Measurements from ENCODE around the gene IKZF1.

Gene IKZF1

DNA sequence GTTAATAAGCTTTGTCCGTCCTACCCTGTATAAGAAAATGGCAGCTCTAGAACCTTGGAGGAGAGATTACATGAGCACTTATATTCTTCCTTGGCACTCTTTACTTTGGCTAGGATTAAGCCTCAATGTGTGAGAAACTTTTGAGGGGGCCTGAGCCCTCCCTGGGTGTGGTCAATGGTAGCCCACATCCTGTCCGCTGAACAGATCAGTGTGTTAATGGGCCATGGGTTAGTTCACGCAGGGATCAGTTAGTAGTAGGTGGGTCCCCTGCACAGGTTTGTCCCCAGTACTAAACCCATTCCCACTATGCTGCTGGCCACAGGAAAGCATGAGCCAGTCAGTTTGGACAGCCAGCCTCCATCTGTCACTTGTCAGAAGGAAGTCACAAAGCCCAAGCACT lies 20.2 kb upstream of the IKZF1 start:
- no peak for DNase-seq

- no peak for DNase-seq
These were observed 19.2 kb upstream of the IKZF1 start for GRCh38 chr7:50285269-50285668.

DNA sequence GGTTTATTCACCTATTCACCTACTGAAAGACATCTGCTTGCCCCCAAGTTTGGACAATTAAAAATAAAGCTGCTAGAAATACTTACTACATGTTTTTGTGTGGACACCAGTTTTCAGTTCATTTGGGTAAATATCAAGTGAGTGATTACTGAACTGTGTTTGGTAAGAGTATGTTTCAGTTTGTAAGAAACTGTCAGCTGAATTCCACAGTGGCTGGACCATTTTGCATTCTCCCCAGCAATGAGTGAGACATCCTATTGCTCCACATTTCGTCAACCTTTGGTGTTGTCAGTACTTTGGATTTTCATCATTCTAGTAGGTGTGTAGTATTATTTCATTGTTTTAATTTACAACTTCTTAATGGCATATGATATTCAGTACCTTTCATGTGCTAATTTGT lies 17.4 kb upstream of the IKZF1 start:
- no peak for DNase-seq

DNA sequence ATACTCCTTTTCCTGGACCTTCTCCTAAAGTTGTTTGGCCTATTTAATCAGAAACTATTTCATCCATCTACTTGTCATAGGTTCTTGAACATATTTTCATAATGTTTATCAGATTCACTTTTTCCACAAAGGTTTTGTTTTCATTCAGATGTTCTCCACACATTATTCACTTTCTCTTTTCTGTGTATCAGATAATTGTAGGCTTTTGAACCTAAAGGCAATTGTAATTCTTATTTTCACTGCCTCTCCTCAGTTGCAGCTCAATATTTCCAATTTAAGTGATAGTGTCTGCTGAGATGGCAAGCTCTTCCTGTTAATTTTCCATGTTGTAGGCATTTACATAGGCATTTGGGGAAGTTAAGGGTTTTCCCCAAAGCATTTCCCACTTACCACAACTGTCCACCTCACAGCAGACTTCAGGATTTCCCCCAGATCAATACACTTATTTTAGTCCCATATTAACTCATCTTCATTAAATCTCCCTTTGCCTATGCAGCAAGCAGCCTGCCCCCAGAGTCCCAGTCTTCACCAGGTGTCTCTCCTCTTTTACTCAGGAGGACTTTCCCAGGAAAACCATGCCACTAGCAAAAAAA lies 12.3 kb upstream of the IKZF1 start:
- no peak for DNase-seq

- no peak for DNase-seq
These were observed 11.8 kb upstream of the IKZF1 start for GRCh38 chr7:50292763-50293162.

GRCh38 chr7:50293509-50294179 lies 10.9 kb upstream of the IKZF1 start:
- DNase-seq, result no peak

DNA sequence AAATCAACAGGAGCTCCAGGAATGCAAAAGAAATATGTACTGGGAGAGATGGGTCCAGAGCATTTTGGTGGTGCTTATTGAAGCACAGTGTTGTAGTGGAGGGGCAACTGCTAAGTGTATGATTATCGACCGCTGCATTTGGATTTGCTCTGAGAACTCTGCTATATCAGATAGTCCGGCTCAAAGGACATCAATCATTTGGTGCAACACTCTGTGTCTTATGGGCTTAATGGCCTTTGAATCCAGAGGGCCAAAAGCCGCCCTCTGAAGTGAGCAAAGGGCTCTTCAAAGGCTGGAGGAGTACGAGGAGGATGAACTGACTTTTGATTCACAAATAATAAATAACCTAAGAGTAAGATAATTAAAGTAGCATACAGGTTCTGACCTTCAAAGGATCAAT lies 9.4 kb upstream of the IKZF1 start:
- DNase-seq, result no peak

DNA sequence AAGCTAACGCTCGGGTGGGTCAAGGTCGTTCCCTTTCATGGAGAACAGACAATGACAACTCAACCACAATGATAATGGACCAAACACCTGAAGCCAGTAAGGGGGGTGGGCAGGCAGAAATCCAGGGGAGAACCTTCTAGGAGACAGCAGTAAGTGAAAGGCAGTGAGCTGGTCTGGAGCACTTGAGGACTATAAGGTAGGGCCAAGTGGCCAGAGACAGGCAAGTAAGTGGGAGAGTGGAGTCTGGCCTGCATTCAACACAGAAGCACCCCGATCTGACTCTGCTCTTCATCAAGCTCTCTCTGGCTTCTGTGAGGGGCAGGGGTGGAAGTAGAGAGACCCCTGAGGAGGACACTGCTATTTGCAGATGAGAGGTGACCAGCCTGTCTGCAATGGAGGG lies 7.7 kb upstream of the IKZF1 start:
- DNase-seq, result no peak

GRCh38 chr7:50298811-50299562 lies 5.5 kb upstream of the IKZF1 start:
- DNase-seq, result no peak

GRCh38 chr7:50300336-50300735 lies 4.2 kb upstream of the IKZF1 start:
- no peak for DNase-seq

- no peak for DNase-seq
These were observed 1.8 kb upstream of the IKZF1 start for GRCh38 chr7:50302486-50303334.

- peak in 3 of 4 experiments; percentile 30 to 49 (median 31) for DNase-seq
These were observed 984 bp upstream of the IKZF1 start for GRCh38 chr7:50303335-50304128.

DNA sequence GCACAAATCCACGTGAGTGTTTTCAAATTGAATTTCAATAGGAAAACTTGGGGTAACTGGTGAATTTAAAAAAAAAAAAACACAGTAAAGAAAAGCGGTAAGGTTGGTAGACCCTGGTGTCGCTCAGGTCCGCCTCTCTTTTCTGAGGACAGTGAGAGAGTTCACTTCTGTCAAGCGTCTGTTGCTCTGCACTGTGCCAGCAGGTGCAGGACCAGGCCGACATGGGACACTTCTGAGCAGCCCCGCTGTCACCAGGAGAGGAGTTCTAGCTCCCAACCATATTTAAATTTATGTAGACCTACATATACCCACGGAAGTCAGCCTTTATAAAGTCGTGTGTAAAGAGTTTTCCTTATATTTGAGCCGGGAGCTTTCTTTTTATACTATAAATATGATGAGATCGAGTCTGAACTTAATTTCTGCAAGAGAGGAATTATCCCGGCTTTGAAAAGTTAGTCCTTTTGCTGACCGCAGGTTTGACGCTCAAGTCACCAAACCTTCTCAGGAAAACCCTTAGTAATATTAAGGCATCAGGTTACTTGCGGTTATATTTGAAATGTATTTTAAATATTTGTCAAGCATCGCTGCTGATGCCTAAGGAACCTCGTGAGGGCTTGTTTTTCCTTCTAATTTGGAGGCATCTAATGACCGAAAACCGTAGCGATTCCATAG lies 531 bp downstream of the IKZF1 start:
- peak; percentile 37 to 72 (median 52) for DNase-seq

- DNase-seq, result no peak
These were observed 1.3 kb downstream of the IKZF1 start for GRCh38 chr7:50305583-50306493.

DNA sequence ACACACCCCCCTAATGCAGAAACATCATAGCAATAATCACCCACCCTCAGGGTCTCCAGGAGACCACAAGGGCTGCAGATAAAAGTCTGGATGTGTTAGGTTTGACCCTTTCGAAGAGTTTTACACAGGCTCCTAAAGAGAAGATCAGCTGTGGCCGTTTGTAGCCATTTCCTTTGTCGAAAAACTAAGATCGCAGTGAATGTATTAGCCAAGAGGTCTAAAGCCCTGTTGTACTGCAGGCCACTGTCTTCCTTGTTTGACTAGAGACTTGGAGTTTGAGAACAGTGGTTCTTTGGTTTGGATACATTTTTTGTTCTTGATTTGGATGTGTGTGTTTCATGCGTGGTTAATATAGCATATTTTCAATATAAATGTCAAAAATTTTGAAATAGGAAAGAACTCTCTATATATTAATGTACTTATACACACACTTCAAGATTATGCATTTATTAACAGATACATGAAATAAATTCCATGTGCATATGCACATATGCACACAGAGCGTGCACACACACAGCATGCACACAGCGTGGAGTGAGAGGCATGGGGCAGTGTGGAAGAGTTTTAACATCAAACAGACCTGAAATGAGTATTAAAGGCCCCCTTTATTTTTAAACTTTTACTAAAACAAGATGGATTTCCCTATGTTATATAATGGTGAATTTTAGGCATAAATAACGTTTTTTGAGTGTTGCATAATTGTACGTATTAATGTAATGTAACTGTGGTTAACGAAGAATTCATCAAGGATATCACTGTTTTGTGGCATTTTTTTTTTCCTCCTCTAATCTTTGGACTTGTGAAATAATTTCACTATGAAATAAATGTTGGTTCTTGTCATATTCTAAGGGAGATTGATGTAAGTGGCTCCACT lies 2.2 kb downstream of the IKZF1 start:
- DNase-seq, result peak in 1 of 4 experiments; percentile 29

GRCh38 chr7:50307368-50308032 lies 3.0 kb downstream of the IKZF1 start:
- peak in 3 of 4 experiments; percentile 25 to 66 (median 59) for DNase-seq

DNA sequence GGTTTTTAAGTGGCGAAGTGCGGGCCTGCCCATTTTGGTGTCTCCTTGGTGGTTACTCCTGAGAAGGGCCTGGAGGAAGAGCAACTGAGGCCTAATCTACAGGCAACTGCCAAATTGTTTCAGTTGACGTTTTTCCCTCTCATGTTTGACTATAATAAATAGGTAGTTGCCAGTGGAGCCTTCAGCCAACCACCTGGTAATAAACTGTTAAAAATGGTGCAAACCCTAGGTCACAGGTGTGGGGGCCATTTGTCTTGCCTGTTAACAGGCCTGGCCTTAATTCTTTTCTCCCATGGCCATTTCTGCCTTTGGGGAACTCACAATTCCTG lies 3.7 kb downstream of the IKZF1 start:
- DNase-seq, result no peak

- DNase-seq, result peak in 2 of 4 experiments; percentile 34 to 49
These were observed 4.2 kb downstream of the IKZF1 start for GRCh38 chr7:50308532-50309385.

Data from activated naive CD4-positive, alpha-beta T cell (primary cell).